Tibial nerve (tissue), 4 donors: ENCODE measurements around the gene HLA-DPB1.

ENCODE experiments used
- CTCF ChIP-seq, 5 experiments: fragments of 200-600 bp in 3 of 5; fragments of 450-650 bp in 2 of 5; sonication (generic) in 3 of 5; IDR thresholded peaks; one replicate each; pipeline ENCODE4 v1.5.1; 2016 to 2019; ENCODE audit warnings: antibody characterized with exemption in 5 of 5, mild to moderate bottlenecking in 3 of 5, moderate library complexity in 2 of 5
- EP300 ChIP-seq, 2 donors: sonication (generic); formaldehyde crosslinking; IDR thresholded peaks; one replicate each; pipeline ENCODE4 v1.6.1; 2017; ENCODE audit warnings: antibody characterized with exemption in 2 of 2, mild to moderate bottlenecking in 1 of 2

GRCh38 chr6:33124525-33124901, 48.7 kb downstream of the HLA-DPB1 start:
- no peak for TF ChIP-seq EP300 (IDR thresholded peaks at IDR 0.05)
- no peak for TF ChIP-seq CTCF (IDR thresholded peaks at IDR 0.05)
